Activated CD8-positive, alpha-beta T cell treated with anti-CD3 and anti-CD28 coated beads for 36 hours (primary cell): ENCODE data around the gene EPHA8. TPM values are rescaled to one million over a fixed set of nuclear protein-coding genes. Genes with fewer than 3 reads are reported as not detected.

ENCODE experiments used
- ATAC-seq: fragments of 200-7000 bp; cut with Tn5 transposase; one replicate; pipeline ENCODE4 v1.10.0; 2021; ENCODE audit warnings: mild to moderate bottlenecking, moderate library complexity
- CTCF ChIA-PET: fragments of 350-600 bp; sonication (Branson Sonifier 250); formaldehyde crosslinking; loops from one replicate; lab custom pipeline; 2021; ENCODE audit warnings: antibody characterized with exemption; lab: Charles Lee
- POLR2A ChIA-PET: fragments of 350-600 bp; sonication (Branson Sonifier 250); formaldehyde crosslinking; loops from one replicate; lab custom pipeline; 2021; ENCODE audit warnings: antibody characterized with exemption; lab: Charles Lee
- DNase-seq: peaks from one replicate; pipeline ENCODE4 v3.0.0-alpha.2; 2020
- H3K27ac Mint-ChIP-seq: one replicate; pipeline ENCODE4 v1.8.0; 2021; ENCODE audit warnings: mild to moderate bottlenecking, mixed read lengths
- H3K27me3 Mint-ChIP-seq: one replicate; pipeline ENCODE4 v1.8.0; 2021; ENCODE audit warnings: mixed read lengths
- H3K36me3 Mint-ChIP-seq: one replicate; pipeline ENCODE4 v1.8.0; 2021; ENCODE audit warnings: low read depth, mixed read lengths
- H3K4me1 Mint-ChIP-seq: one replicate; pipeline ENCODE4 v1.8.0; 2021; ENCODE audit warnings: low read depth, mixed read lengths
- H3K4me3 Mint-ChIP-seq: one replicate; pipeline ENCODE4 v1.8.0; 2021; ENCODE audit warnings: mild to moderate bottlenecking, moderate library complexity, mixed read lengths
- H3K9me3 Mint-ChIP-seq: one replicate; pipeline ENCODE4 v1.8.0; 2021; ENCODE audit warnings: mixed read lengths
- CTCF ChIP-seq: fragments of 200-600 bp; IDR thresholded peaks from one replicate; pipeline ENCODE4 v1.8.0; 2022; ENCODE audit warnings: antibody characterized with exemption, mild to moderate bottlenecking
- intact Hi-C: fragments of 100-400 bp; cut with micrococcal nuclease; formaldehyde crosslinking; loops from one replicate; pipeline ENCODE4 v1.10.0; 2022
- total RNA-seq, 2 experiments: library from RNA; stranded (reverse); gene quantifications; one replicate each; pipeline ENCODE4 v1.2.3, GENCODE V29; 2021

The EPHA8 gene
- total RNA-seq, 2 experiments from 2014 or later: not detected

- Mint-ChIP-seq H3K27ac (no peak overlapping the region), H3K4me1 (no peaks in the 10 kb centered on the region), H3K9me3 (no peaks in the 10 kb centered on the region), H3K4me3 (no peak overlapping the region), H3K36me3 (peaks cover 7% of the 10 kb centered on the region), H3K27me3 (no peaks in the 10 kb centered on the region)
- intact Hi-C loops: no loop called here
- DNase-seq (no peak), ATAC-seq (no peak)
- TF ChIP-seq CTCF: no peak
- ChIA-PET CTCF (no interaction called here), POLR2A (no interaction called here)
These were observed 33.2 kb upstream of the EPHA8 start for GRCh38 chr1:22529901-22530621.

GRCh38 chr1:22530715-22531114, 32.6 kb upstream of the EPHA8 start:
- H3K36me3 Mint-ChIP-seq: peaks cover 5% of the 10 kb centered on the region
- DNase-seq: no peak
- intact Hi-C loops: no loop called here
- H3K27me3 Mint-ChIP-seq: no peaks in the 10 kb centered on the region
- no peak overlapping the region for H3K27ac Mint-ChIP-seq
- ChIA-PET CTCF (no interaction called here), POLR2A (no interaction called here)
- no peak for ATAC-seq
- no peaks in the 10 kb centered on the region for H3K4me1 Mint-ChIP-seq
- no peak overlapping the region for H3K4me3 Mint-ChIP-seq
- H3K9me3 Mint-ChIP-seq: no peaks in the 10 kb centered on the region
- no peak for TF ChIP-seq CTCF

DNA sequence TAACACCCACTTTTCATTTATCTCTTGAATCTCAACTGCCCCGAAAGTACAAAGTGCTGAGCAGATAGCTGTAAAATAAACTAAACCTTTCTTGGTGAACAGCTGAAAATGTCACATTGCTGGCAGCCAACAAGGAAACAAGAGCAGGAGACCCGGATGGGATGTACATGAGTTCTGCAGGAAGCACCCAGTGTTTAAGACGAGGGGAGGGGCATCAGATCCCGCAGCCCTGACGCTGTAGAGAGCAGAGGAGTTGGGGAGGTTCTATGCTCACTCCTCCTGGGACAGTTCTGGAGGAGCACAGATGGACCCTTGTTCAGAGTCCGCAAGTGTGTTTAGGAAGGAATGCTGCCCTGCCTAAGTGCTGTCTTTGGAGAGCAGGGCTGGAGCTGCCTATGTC, 32.0 kb upstream of the EPHA8 start:
- no peak for TF ChIP-seq CTCF
- ChIA-PET POLR2A (no interaction called here), CTCF (no interaction called here)
- no peak overlapping the region for H3K27ac Mint-ChIP-seq
- no peaks in the 10 kb centered on the region for H3K9me3 Mint-ChIP-seq
- no peaks in the 10 kb centered on the region for H3K4me1 Mint-ChIP-seq
- ATAC-seq (no peak), DNase-seq (no peak)
- H3K27me3 Mint-ChIP-seq: no peaks in the 10 kb centered on the region
- H3K4me3 Mint-ChIP-seq: no peak overlapping the region
- H3K36me3 Mint-ChIP-seq: peaks cover 5% of the 10 kb centered on the region
- intact Hi-C loops: no loop called here

- CTCF ChIA-PET: no interaction called here
- ATAC-seq (no peak), DNase-seq (no peak)
- no peaks in the 10 kb centered on the region for H3K9me3 Mint-ChIP-seq
- no peaks in the 10 kb centered on the region for H3K36me3 Mint-ChIP-seq
- intact Hi-C loops: no loop called here
- H3K4me1 Mint-ChIP-seq: peaks cover 4% of the 10 kb centered on the region
- no peak overlapping the region for H3K4me3 Mint-ChIP-seq
- no peak overlapping the region for H3K27ac Mint-ChIP-seq
- H3K27me3 Mint-ChIP-seq: no peaks in the 10 kb centered on the region
- TF ChIP-seq CTCF: no peak
- POLR2A ChIA-PET: no interaction called here
These were observed 29.9 kb upstream of the EPHA8 start for GRCh38 chr1:22533244-22533895.

DNA sequence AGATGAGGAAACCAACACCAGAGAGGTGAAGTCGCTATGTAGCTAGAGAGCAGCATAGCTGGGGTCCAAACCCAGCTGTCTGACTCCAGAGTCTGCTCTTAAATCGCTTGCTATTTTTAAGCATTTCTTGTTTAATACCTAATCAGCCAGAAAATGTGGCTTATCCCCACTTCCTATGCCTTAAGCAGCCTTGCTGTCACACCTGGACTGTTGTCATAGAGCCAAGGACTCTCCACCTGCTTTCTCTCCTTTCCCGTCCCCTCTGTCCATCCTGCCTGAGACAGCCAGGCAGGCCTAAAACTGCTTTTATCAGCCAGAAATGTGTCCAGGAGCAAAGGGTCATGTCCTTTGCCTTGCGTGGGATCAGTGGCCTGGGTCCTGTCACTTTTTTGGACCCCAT, 28.3 kb upstream of the EPHA8 start:
- TF ChIP-seq CTCF: no peak
- ATAC-seq (no peak), DNase-seq (no peak)
- ChIA-PET CTCF (no interaction called here), POLR2A (no interaction called here)
- intact Hi-C loops: no loop called here
- H3K27me3 Mint-ChIP-seq: no peaks in the 10 kb centered on the region
- H3K9me3 Mint-ChIP-seq: no peaks in the 10 kb centered on the region
- peaks cover 15% of the 10 kb centered on the region for H3K4me1 Mint-ChIP-seq
- H3K4me3 Mint-ChIP-seq: no peak overlapping the region
- H3K27ac Mint-ChIP-seq: no peak overlapping the region
- H3K36me3 Mint-ChIP-seq: no peaks in the 10 kb centered on the region
